HepG2 (cell line): ENCODE measurements around the gene CEMP1. TPM values are rescaled to one million over a fixed set of nuclear protein-coding genes. Genes with fewer than 3 reads are reported as not detected.

Experiments used
- ATAC-seq: fragments of 200-7000 bp; cut with Tn5 transposase; 3 replicates; pipeline ENCODE4 v1.9.1; 2020; ENCODE audit warnings: mild to moderate bottlenecking, moderate library complexity
- BruUV-seq: library from RNA; stranded (reverse); fragments of 400-500 nt; replicated peaks from 2 replicates; lab custom pipeline; 2021; lab: Mats Ljungman, UMichigan
- CTCF ChIA-PET: fragments of 300-600 bp; formaldehyde crosslinking; extraction: SDS; loops from one replicate; lab custom pipeline; 2021; ENCODE audit warnings: low total read pairs, inconsistent platforms, low intra/inter-chr PET ratio; lab: Yijun Ruan, JAX
- POLR2A ChIA-PET: fragments of 350-600 bp; sonication (Branson Sonifier 250); formaldehyde crosslinking; loops from one replicate; lab custom pipeline; 2020; ENCODE audit warnings: antibody characterized with exemption, inconsistent platforms; lab: Yijun Ruan, JAX
- DNase-seq: peaks from one replicate; pipeline ENCODE4 v3.0.0-alpha.2; 2015; ENCODE audit warnings: low spot score
- FAIRE-seq: peaks from 3 replicates; lab custom pipeline; 2011; peaks lifted over from hg19 to GRCh38; lab: Jason Lieb, UNC
- H2AFZ ChIP-seq: one replicate; pipeline ENCODE4 v1.6.1; 2011; ENCODE audit warnings: low read length, inconsistent platforms
- H3K27ac ChIP-seq: fragments of 300-600 bp; 3 replicates; pipeline ENCODE4 v1.8.0; 2011; ENCODE audit warnings: mixed run types, mild to moderate bottlenecking, mixed read lengths, low read length, inconsistent platforms; ENCODE audit not compliant: insufficient read depth; ENCODE audit errors: extremely low read length
- H3K27me3 ChIP-seq, 2 experiments: fragments of 200-600 bp in 1 of 2; 2 replicates in 1 of 2; 3 replicates in 1 of 2; pipeline versions ENCODE4 v1.6.0 to v1.8.0; 2011; ENCODE audit warnings: low read length in 2 of 2, mild to moderate bottlenecking in 2 of 2, moderate library complexity in 2 of 2, inconsistent platforms in 1 of 2; ENCODE audit not compliant: insufficient read depth in 2 of 2, control insufficient read depth in 1 of 2
- H3K36me3 ChIP-seq, 2 experiments: fragments of 200-600 bp in 1 of 2; replicated peaks in 1 of 2; 2 replicates in 1 of 2; 3 replicates in 1 of 2; pipeline versions ENCODE4 v1.5.1 to v1.8.0; 2011; ENCODE audit warnings: low read length in 2 of 2, inconsistent platforms in 1 of 2; ENCODE audit not compliant: insufficient read depth in 2 of 2, control insufficient read depth in 1 of 2
- H3K4me1 ChIP-seq: 2 replicates; pipeline ENCODE4 v1.5.1; 2012; ENCODE audit warnings: low read length, inconsistent platforms; ENCODE audit not compliant: insufficient read depth
- H3K4me2 ChIP-seq: 2 replicates; pipeline ENCODE4 v1.6.0; 2011; ENCODE audit warnings: low read depth, low read length, inconsistent platforms
- H3K4me3 ChIP-seq, 3 experiments: fragments of 200-600 bp in 1 of 3; sonication (generic), shearing (Covaris generic) in 1 of 3; replicated peaks in 1 of 3; 2 replicates each; pipeline ENCODE4 v1.5.1; 2011 to 2016; ENCODE audit warnings: low read length in 3 of 3, inconsistent platforms in 2 of 3, low read depth in 2 of 3, mild to moderate bottlenecking in 2 of 3, control low read depth in 1 of 3, mixed read lengths in 1 of 3; ENCODE audit not compliant: insufficient read depth in 1 of 3
- H3K79me2 ChIP-seq: one replicate; pipeline ENCODE4 v1.6.1; 2011; ENCODE audit warnings: low read length, inconsistent platforms; ENCODE audit not compliant: insufficient read depth
- H3K9ac ChIP-seq: 2 replicates; pipeline ENCODE4 v1.6.0; 2011; ENCODE audit warnings: mild to moderate bottlenecking, low read depth, low read length, inconsistent platforms; ENCODE audit not compliant: insufficient read depth
- H3K9me3 ChIP-seq: 2 replicates; pipeline ENCODE4 v1.5.1; 2012; ENCODE audit warnings: mild to moderate bottlenecking, low read length
- H4K20me1 ChIP-seq: 2 replicates; pipeline ENCODE4 v1.6.0; 2011; ENCODE audit warnings: inconsistent platforms, mild to moderate bottlenecking, low read length, moderate library complexity; ENCODE audit not compliant: insufficient read depth
- DMAP1 ChIP-seq: IDR thresholded peaks from 2 replicates; pipeline ENCODE4 v1.6.1; 2016
- EZH2 ChIP-seq: conservative IDR thresholded peaks from 2 replicates; pipeline ENCODE4 v1.6.1; 2012; ENCODE audit warnings: mild to moderate bottlenecking, low read depth, low read length, moderate library complexity
- HNRNPLL ChIP-seq: fragments of 200-400 bp; formaldehyde crosslinking; IDR thresholded peaks from 2 replicates; pipeline ENCODE4 v1.6.1; 2017; ENCODE audit warnings: mild to moderate bottlenecking, low read depth, low read length; ENCODE audit not compliant: poor library complexity, severe bottlenecking
- HOXA5 ChIP-seq: sonication (generic); formaldehyde crosslinking; IDR thresholded peaks from 2 replicates; pipeline ENCODE4 v1.4.0; 2020; ENCODE audit warnings: missing genetic modification reagents
- KMT2A ChIP-seq: sonication (generic); formaldehyde crosslinking; IDR thresholded peaks from 2 replicates; pipeline ENCODE4 v1.4.0; 2020; ENCODE audit warnings: missing genetic modification reagents
- KMT2B ChIP-seq: IDR thresholded peaks from 2 replicates; pipeline ENCODE4 v1.6.1; 2016; ENCODE audit warnings: missing genetic modification reagents, missing compliant biosample characterization
- SUZ12 ChIP-seq: fragments of 150-350 bp; IDR thresholded peaks from 2 replicates; pipeline ENCODE4 v1.6.1; 2014; ENCODE audit warnings: low read depth, low read length
- ZBTB3 ChIP-seq: sonication (generic); formaldehyde crosslinking; IDR thresholded peaks from 2 replicates; pipeline ENCODE4 v1.4.0; 2020; ENCODE audit warnings: low read depth, mild to moderate bottlenecking, moderate library complexity, missing genetic modification reagents, borderline replicate concordance
- ZFP36L2 ChIP-seq: sonication (generic); formaldehyde crosslinking; IDR thresholded peaks from 2 replicates; pipeline ENCODE4 v1.4.0; 2020; ENCODE audit warnings: missing genetic modification reagents
- ZNF282 ChIP-seq: fragments of 450-650 bp; IDR thresholded peaks from 2 replicates; pipeline ENCODE4 v1.6.1; 2018; ENCODE audit not compliant: partially characterized antibody
- ZNF441 ChIP-seq: sonication (generic); formaldehyde crosslinking; IDR thresholded peaks from 2 replicates; pipeline ENCODE4 v1.7.0; 2021; ENCODE audit warnings: missing genetic modification reagents, borderline replicate concordance
- ZNF468 ChIP-seq: sonication (generic); formaldehyde crosslinking; IDR thresholded peaks from 2 replicates; pipeline ENCODE4 v1.8.0; 2022; ENCODE audit warnings: mild to moderate bottlenecking, moderate library complexity, missing genetic modification reagents
- ZNF543 ChIP-seq: sonication (generic); formaldehyde crosslinking; IDR thresholded peaks from 2 replicates; pipeline ENCODE4 v1.4.0; 2020; ENCODE audit warnings: mild to moderate bottlenecking, missing genetic modification reagents
- ZNF761 ChIP-seq: sonication (generic); formaldehyde crosslinking; conservative IDR thresholded peaks from 2 replicates; pipeline ENCODE4 v1.4.0; 2020; ENCODE audit warnings: mild to moderate bottlenecking, missing genetic modification reagents
- WGBS: methylation state at CpG from one replicate; pipeline ENCODE4 v1.1.6; 2017; ENCODE audit warnings: low lambda C conversion rate; 5-methylcytosine and 5-hydroxymethylcytosine counted together
- in situ Hi-C: cut with HindIII; loops from 2 replicates; pipeline ENCODE4 v1.10.0; 2017; ENCODE audit warnings: low pct_unique_long_range_greater_than_20kb; ENCODE audit not compliant: extremely low pct_ligation_motif_present
- intact Hi-C: fragments of 100-400 bp; cut with micrococcal nuclease; formaldehyde crosslinking; loops from one replicate; pipeline ENCODE4 v1.10.0; 2022; ENCODE audit not compliant: unreplicated experiment
- polyA plus RNA-seq, 8 experiments: library from polyadenylated mRNA; depleted of rRNA in 3 of 8; stranded (reverse) in 7 of 8; unstranded in 1 of 8; fragments of >200 nt; fragmentation: Illumina TruSeq in 4 of 8; extraction: Trizol in 4 of 8; gene quantifications; 2 replicates each; pipeline versions ENCODE4 v1.2.1 to v1.2.3, GENCODE V29; 2011 to 2016; ENCODE audit warnings: low read depth in 4 of 8, missing spikeins in 1 of 8, mixed read lengths in 1 of 8; ENCODE audit not compliant: insufficient read depth in 1 of 8
- total RNA-seq, 5 experiments: library from RNA; depleted of rRNA; stranded (reverse); fragments of >200 nt; fragmentation: Illumina TruSeq; extraction: Trizol; gene quantifications; 2 replicates each; pipeline ENCODE4 v1.2.3, GENCODE V29; 2016; ENCODE audit warnings: low read depth in 1 of 5
- TF ChIP-seq, protein P1 (sequence below): sonication (generic); formaldehyde crosslinking; IDR thresholded peaks from 2 replicates; pipeline ENCODE4 v1.5.0; 2020; ENCODE audit warnings: mild to moderate bottlenecking, missing genetic modification reagents
- TF ChIP-seq, protein P2 (sequence below): sonication (generic); formaldehyde crosslinking; IDR thresholded peaks from 2 replicates; pipeline ENCODE4 v1.8.0; 2022; ENCODE audit warnings: mild to moderate bottlenecking, missing genetic modification reagents, moderate library complexity
- TF ChIP-seq, protein P3 (sequence below): sonication (generic); formaldehyde crosslinking; IDR thresholded peaks from 2 replicates; pipeline ENCODE4 v1.5.0; 2020; ENCODE audit warnings: missing genetic modification reagents

CEMP1 gene
- total and polyA plus RNA-seq, 2 of the 13 experiments (the other 11 are each of a cell fraction or from before 2014, with no cell fraction given): not detected

DNA sequence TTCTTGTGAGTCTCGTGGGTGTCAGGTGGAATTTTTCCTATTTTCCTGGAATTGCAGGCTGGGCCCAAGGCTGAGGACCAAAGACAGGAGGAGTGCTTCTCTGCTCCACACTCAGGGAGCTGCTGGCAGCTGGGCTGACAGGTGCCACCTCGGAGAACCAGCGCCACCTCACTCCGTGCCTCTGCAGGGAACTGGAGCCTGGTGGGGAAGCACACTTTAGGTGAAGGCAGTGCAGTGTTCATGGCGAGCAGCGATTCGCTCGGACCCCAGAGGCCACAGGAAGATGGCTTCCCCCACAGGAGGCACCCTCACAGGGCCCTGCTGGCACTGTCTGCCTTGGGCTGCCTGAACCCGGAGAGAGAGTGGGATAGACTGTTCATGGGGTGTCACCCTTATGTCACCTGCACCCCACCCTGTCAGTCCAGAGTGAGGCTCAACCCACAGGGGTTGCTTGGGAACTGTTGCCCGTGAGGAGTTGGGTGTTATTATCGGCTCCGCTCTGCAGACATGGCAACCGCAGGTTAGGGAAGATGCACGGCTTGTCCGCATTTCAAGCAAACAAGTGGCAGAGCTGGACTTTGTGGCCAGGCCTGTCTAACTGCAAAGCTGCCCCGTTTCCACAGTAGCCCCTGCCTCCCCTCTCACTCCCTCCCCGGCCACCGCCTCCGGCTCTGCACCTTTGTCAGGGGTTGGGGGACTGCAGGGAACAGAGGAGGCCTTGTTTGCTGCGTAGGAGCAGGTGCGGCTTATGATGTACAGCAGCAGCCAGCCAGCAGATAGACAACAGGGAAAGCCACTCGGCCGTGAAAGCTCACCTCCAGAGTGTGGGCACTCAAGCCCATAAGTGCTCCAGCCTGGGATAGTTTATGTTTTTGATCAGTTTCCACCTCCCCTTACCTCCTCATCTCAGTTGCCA, 40.8 kb downstream of the CEMP1 start:
- Histone ChIP-seq H3K9ac (peak overlapping the region; percentile 7; the same call in 1 of the 2 replicates), H3K27me3 (no peaks in the 10 kb centered on the region), H2AFZ (no peak overlapping the region), H4K20me1 (peaks cover 22% of the 10 kb centered on the region), H3K4me2 (peak overlapping the region; percentile 26; the same call in 1 of the 2 replicates), H3K4me1 (peaks cover 32% of the 10 kb centered on the region), H3K27ac (peak overlapping the region; percentile 38), H3K36me3 (peaks cover 0 to 2% of the 10 kb centered on the region in 2 experiments; a peak in 1 of 5 replicates), H3K9me3 (no peaks in the 10 kb centered on the region), H3K79me2 (peaks cover 23% of the 10 kb centered on the region), H3K4me3 (no peak overlapping the region; a peak in 1 of 6 replicates)
- 79% methylated on average over 19 of the region's 23 CpGs for WGBS
- BruUV-seq: no TSS peak
- DNase-seq (no peak), FAIRE-seq (no peak), ATAC-seq (peak; percentile 26; the same call in 2 of the 3 replicates)
- intact Hi-C loops: no loop called here
- ChIA-PET CTCF (no interaction called here), POLR2A (no interaction called here)
- in situ Hi-C loops: no loop called here
- TF ChIP-seq, protein P1, sequence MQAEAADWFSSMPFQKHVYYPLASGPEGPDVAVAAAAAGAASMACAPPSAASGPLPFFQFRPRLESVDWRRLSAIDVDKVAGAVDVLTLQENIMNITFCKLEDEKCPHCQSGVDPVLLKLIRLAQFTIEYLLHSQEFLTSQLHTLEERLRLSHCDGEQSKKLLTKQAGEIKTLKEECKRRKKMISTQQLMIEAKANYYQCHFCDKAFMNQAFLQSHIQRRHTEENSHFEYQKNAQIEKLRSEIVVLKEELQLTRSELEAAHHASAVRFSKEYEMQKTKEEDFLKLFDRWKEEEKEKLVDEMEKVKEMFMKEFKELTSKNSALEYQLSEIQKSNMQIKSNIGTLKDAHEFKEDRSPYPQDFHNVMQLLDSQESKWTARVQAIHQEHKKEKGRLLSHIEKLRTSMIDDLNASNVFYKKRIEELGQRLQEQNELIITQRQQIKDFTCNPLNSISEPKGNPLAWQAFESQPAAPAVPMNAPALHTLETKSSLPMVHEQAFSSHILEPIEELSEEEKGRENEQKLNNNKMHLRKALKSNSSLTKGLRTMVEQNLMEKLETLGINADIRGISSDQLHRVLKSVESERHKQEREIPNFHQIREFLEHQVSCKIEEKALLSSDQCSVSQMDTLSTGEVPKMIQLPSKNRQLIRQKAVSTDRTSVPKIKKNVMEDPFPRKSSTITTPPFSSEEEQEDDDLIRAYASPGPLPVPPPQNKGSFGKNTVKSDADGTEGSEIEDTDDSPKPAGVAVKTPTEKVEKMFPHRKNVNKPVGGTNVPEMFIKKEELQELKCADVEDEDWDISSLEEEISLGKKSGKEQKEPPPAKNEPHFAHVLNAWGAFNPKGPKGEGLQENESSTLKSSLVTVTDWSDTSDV (CRISPR knock-in tag): no peak
- TF ChIP-seq HOXA5 (CRISPR knock-in tag) (no peak), ZNF441 (CRISPR knock-in tag) (no peak), ZNF761 (CRISPR knock-in tag) (no peak), ZNF543 (CRISPR knock-in tag) (no peak), KMT2A (no peak), ZNF282 (no peak), EZH2 (no peak), HNRNPLL (peak; percentile 41), DMAP1 (no peak), ZBTB3 (CRISPR knock-in tag) (no peak), KMT2B (CRISPR knock-in tag) (no peak), SUZ12 (no peak), ZNF468 (CRISPR knock-in tag) (no peak), ZFP36L2 (no peak)
- TF ChIP-seq, protein P2, sequence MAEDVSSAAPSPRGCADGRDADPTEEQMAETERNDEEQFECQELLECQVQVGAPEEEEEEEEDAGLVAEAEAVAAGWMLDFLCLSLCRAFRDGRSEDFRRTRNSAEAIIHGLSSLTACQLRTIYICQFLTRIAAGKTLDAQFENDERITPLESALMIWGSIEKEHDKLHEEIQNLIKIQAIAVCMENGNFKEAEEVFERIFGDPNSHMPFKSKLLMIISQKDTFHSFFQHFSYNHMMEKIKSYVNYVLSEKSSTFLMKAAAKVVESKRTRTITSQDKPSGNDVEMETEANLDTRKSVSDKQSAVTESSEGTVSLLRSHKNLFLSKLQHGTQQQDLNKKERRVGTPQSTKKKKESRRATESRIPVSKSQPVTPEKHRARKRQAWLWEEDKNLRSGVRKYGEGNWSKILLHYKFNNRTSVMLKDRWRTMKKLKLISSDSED (CRISPR knock-in tag): no peak
- TF ChIP-seq, protein P3, sequence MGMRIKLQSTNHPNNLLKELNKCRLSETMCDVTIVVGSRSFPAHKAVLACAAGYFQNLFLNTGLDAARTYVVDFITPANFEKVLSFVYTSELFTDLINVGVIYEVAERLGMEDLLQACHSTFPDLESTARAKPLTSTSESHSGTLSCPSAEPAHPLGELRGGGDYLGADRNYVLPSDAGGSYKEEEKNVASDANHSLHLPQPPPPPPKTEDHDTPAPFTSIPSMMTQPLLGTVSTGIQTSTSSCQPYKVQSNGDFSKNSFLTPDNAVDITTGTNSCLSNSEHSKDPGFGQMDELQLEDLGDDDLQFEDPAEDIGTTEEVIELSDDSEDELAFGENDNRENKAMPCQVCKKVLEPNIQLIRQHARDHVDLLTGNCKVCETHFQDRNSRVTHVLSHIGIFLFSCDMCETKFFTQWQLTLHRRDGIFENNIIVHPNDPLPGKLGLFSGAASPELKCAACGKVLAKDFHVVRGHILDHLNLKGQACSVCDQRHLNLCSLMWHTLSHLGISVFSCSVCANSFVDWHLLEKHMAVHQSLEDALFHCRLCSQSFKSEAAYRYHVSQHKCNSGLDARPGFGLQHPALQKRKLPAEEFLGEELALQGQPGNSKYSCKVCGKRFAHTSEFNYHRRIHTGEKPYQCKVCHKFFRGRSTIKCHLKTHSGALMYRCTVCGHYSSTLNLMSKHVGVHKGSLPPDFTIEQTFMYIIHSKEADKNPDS (CRISPR knock-in tag): no peak
